A673 (cell line): ENCODE results near the gene PRKCB. TPM values are rescaled to one million over a fixed set of nuclear protein-coding genes. Genes with fewer than 3 reads are reported as not detected.

Experiments
- BruUV-seq: library from RNA; stranded (reverse); fragments of 400-500 nt; replicated peaks from 2 replicates; lab custom pipeline; 2021; lab: Mats Ljungman, UMichigan
- CTCF ChIA-PET: fragments of 300-600 bp; sonication (Branson Sonifier 250); formaldehyde crosslinking; loops from one replicate; lab custom pipeline; 2022; ENCODE audit warnings: antibody characterized with exemption; lab: Charles Lee
- POLR2A ChIA-PET: fragments of 300-600 bp; sonication (Branson Sonifier 250); formaldehyde crosslinking; loops from one replicate; lab custom pipeline; 2022; ENCODE audit warnings: antibody characterized with exemption; ENCODE audit not compliant: low non-redundant PET; lab: Charles Lee
- DNase-seq: peaks from one replicate; pipeline ENCODE4 v3.0.0-alpha.2; 2015; ENCODE audit warnings: low spot score
- H3K27ac ChIP-seq: fragments of 200-600 bp; sonication (generic); 2 replicates; pipeline ENCODE4 v1.5.1; 2016; ENCODE audit warnings: mixed run types, low read depth, mild to moderate bottlenecking, mixed read lengths, antibody characterized with exemption, low read length; ENCODE audit not compliant: poor library complexity, severe bottlenecking
- H3K27me3 ChIP-seq: fragments of 200-600 bp; sonication (generic); replicated peaks from 2 replicates; pipeline ENCODE4 v1.6.1; 2017; ENCODE audit warnings: mixed run types, low read depth, mild to moderate bottlenecking, mixed read lengths, antibody characterized with exemption, low read length; ENCODE audit not compliant: insufficient read depth, poor library complexity
- H3K36me3 ChIP-seq: fragments of 200-600 bp; sonication (generic); 2 replicates; pipeline ENCODE4 v1.6.1; 2016; ENCODE audit warnings: mixed run types, mild to moderate bottlenecking, mixed read lengths, antibody characterized with exemption, low read length; ENCODE audit not compliant: insufficient read depth, poor library complexity, severe bottlenecking
- H3K4me1 ChIP-seq: fragments of 200-600 bp; sonication (generic); 2 replicates; pipeline ENCODE4 v1.6.1; 2017; ENCODE audit warnings: mixed run types, mild to moderate bottlenecking, mixed read lengths, antibody characterized with exemption, low read length; ENCODE audit not compliant: insufficient read depth, poor library complexity, severe bottlenecking
- H3K4me3 ChIP-seq: fragments of 200-600 bp; sonication (generic); 2 replicates; pipeline ENCODE4 v1.5.1; 2016; ENCODE audit warnings: low read depth, mixed run types, mild to moderate bottlenecking, mixed read lengths, low read length; ENCODE audit not compliant: poor library complexity, severe bottlenecking
- H3K9me3 ChIP-seq: fragments of 200-600 bp; sonication (generic); 2 replicates; pipeline ENCODE4 v1.6.1; 2016; ENCODE audit warnings: mixed run types, low read depth, mild to moderate bottlenecking, mixed read lengths, antibody characterized with exemption, low read length; ENCODE audit not compliant: poor library complexity, severe bottlenecking
- EZH2 ChIP-seq: fragments of 200-600 bp; sonication (generic); IDR thresholded peaks from 2 replicates; pipeline ENCODE4 v1.6.1; 2017; ENCODE audit warnings: borderline replicate concordance, low read depth, mild to moderate bottlenecking, mixed read lengths, antibody characterized with exemption, low read length; ENCODE audit not compliant: poor library complexity, severe bottlenecking
- intact Hi-C: fragments of 100-400 bp; cut with micrococcal nuclease; formaldehyde crosslinking; loops from one replicate; pipeline ENCODE4 v1.10.0; 2022; ENCODE audit not compliant: unreplicated experiment
- microRNA-seq: library from miRNA; unstranded; fragments of <30 nt; microRNA quantifications from one replicate; pipeline ENCODE4 v1.2.0, GENCODE V29; 2021
- total RNA-seq: library from RNA; stranded (reverse); gene quantifications from 2 replicates; pipeline ENCODE4 v1.2.3, GENCODE V29; 2021
- TF ChIP-seq, protein P1 (sequence below): fragments of 300-800, 200-600 bp; sonication (generic); conservative IDR thresholded peaks from 2 replicates; pipeline ENCODE4 v1.5.1; 2017; ENCODE audit warnings: low read depth, mild to moderate bottlenecking, antibody characterized with exemption, low read length, moderate library complexity, mixed read lengths

The PRKCB gene
- total RNA-seq, 1 experiment from 2014 or later, result 171 TPM

- intact Hi-C loops, result loop anchor here (2.0 to 10.0 kb wide), 3 partner anchors 44 to 523 kb away; no protein-coding TSS in a partner anchor
- H3K9me3 ChIP-seq, result no peaks in the 10 kb centered on the region
- no TSS peak for BruUV-seq
- H3K27ac ChIP-seq, result peak overlapping the region; percentile 86
- ChIA-PET POLR2A (interaction anchor here (0.5 kb wide), 1 partner anchor 35 kb away, joined by 3 read pairs; no protein-coding TSS in a partner anchor), CTCF (no interaction called here)
- peaks cover 7% of the 10 kb centered on the region for H3K27me3 ChIP-seq
- DNase-seq, result peak; percentile 88
- no peaks in the 10 kb centered on the region for H3K36me3 ChIP-seq
- H3K4me3 ChIP-seq, result peak overlapping the region; percentile 53
- TF ChIP-seq, protein P1, sequence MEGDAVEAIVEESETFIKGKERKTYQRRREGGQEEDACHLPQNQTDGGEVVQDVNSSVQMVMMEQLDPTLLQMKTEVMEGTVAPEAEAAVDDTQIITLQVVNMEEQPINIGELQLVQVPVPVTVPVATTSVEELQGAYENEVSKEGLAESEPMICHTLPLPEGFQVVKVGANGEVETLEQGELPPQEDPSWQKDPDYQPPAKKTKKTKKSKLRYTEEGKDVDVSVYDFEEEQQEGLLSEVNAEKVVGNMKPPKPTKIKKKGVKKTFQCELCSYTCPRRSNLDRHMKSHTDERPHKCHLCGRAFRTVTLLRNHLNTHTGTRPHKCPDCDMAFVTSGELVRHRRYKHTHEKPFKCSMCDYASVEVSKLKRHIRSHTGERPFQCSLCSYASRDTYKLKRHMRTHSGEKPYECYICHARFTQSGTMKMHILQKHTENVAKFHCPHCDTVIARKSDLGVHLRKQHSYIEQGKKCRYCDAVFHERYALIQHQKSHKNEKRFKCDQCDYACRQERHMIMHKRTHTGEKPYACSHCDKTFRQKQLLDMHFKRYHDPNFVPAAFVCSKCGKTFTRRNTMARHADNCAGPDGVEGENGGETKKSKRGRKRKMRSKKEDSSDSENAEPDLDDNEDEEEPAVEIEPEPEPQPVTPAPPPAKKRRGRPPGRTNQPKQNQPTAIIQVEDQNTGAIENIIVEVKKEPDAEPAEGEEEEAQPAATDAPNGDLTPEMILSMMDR, result no peak
- TF ChIP-seq EZH2, result no peak
- H3K4me1 ChIP-seq, result peaks cover 24% of the 10 kb centered on the region
These were observed 422.2 kb downstream of the PRKCB start for GRCh38 chr16:24257958-24258357.

- Histone ChIP-seq H3K27ac (peak overlapping the region; percentile 86), H3K27me3 (peaks cover 7% of the 10 kb centered on the region), H3K9me3 (no peaks in the 10 kb centered on the region), H3K4me3 (peak overlapping the region; percentile 53), H3K4me1 (peaks cover 24% of the 10 kb centered on the region), H3K36me3 (no peaks in the 10 kb centered on the region)
- no TSS peak for BruUV-seq
- ChIA-PET CTCF (no interaction called here), POLR2A (no interaction called here)
- intact Hi-C loops, result loop anchor here (5.0 to 10.0 kb wide), 2 partner anchors 44 to 524 kb away; no protein-coding TSS in a partner anchor
- no peak for DNase-seq
- no peak for TF ChIP-seq EZH2
- TF ChIP-seq, protein P1, result no peak
These were observed 423.0 kb downstream of the PRKCB start for GRCh38 chr16:24258791-24259190.

GRCh38 chr16:24262816-24263215, 427.0 kb downstream of the PRKCB start:
- Histone ChIP-seq H3K27ac (no peak overlapping the region), H3K4me1 (peaks cover 7% of the 10 kb centered on the region), H3K4me3 (no peak overlapping the region), H3K9me3 (no peaks in the 10 kb centered on the region), H3K27me3 (no peaks in the 10 kb centered on the region), H3K36me3 (no peaks in the 10 kb centered on the region)
- ChIA-PET POLR2A (interaction anchor here (0.6 kb wide), 1 partner anchor 355 kb away, joined by 4 read pairs; no protein-coding TSS in a partner anchor), CTCF (no interaction called here)
- no peak for DNase-seq
- BruUV-seq, result no TSS peak
- intact Hi-C loops, result no loop called here
- no peak for TF ChIP-seq EZH2
- TF ChIP-seq, protein P1, result no peak

Small RNA genes lying within 50 kb of the gene (microRNA-seq; reads per million reads assigned to microRNA genes)
- not detected for gene MIR1273H

Other genes with a start within 250 kb of the PRKCB start
- gene NDUFAB1, start 239.7 kb upstream of the PRKCB start, total RNA-seq, result 178 and 184 TPM in 2 replicates
- 23.9 and 27.2 TPM in 2 replicates for gene PALB2, start 194.7 kb upstream of the PRKCB start, total RNA-seq
- 83.2 and 95.1 TPM in 2 replicates for gene DCTN5, start 194.5 kb upstream of the PRKCB start, total RNA-seq
- gene PLK1, start 157.1 kb upstream of the PRKCB start, total RNA-seq, result 227 and 234 TPM in 2 replicates
- gene ERN2, start 122.8 kb upstream of the PRKCB start, total RNA-seq, result not detected in 2 replicates
- 0.99 and 1.0 TPM in 2 replicates for gene CHP2, start 81.0 kb upstream of the PRKCB start, total RNA-seq